ENCODE data around the gene DOLPP1. TPM values are rescaled to one million over a fixed set of nuclear protein-coding genes. Genes with fewer than 3 reads are reported as not detected.
A peak's percentile ranks its signal among the peaks of the same experiment; 100 is the strongest.

Gene DOLPP1
- total and polyA plus RNA-seq, 2 of the 8 experiments (the other 6 are each of a cell fraction or from before 2014, with no cell fraction given), result 36.0 to 45.3 TPM

GRCh38 chr9:129139233-129139992 is 58.5 kb downstream of the DOLPP1 start (continued):
- 0 out of 2 replicates have a peak, but pooled peaks have one; percentile 39 for TF ChIP-seq KDM5A (IDR thresholded peaks at IDR 0.05; ENCODE audit: low read length)
- peak in 2 of 3 experiments; percentile 80 to 84; a peak in 3 of 4 replicates for TF ChIP-seq CTCF (IDR thresholded peaks at IDR 0.05; ENCODE audit: control extremely low read depth in 1 of 3, insufficient read depth in 1 of 3, low read depth in 1 of 3, low read length in 3 of 3)
- TF ChIP-seq TAF7 (optimal IDR thresholded peaks at IDR 0.05; ENCODE audit: borderline replicate concordance, low read depth, low read length), result peak; percentile 38
- 0 out of 2 replicates have a peak, but pooled peaks have one; percentile 35 for TF ChIP-seq GABPA (IDR thresholded peaks at IDR 0.05; ENCODE audit: borderline replicate concordance, insufficient read depth, low read length)
- TF ChIP-seq SIN3A (conservative IDR thresholded peaks at IDR 0.05 in 1 of 2, IDR thresholded peaks at IDR 0.05 in 1 of 2; ENCODE audit: low read depth in 1 of 2, low read length in 2 of 2), result peak in 1 of 2 experiments; percentile 45; a peak in 1 of 4 replicates
- peak; percentile 59; the same call in 1 of the 2 replicates for TF ChIP-seq E2F6 (IDR thresholded peaks at IDR 0.05)
- peak; percentile 63; the same call in 1 of the 2 replicates for TF ChIP-seq POLR2AphosphoS5 (IDR thresholded peaks at IDR 0.05; ENCODE audit: low read depth, low read length)
- TF ChIP-seq SRF (IDR thresholded peaks at IDR 0.05; ENCODE audit: low read depth, low read length), result 0 out of 2 replicates have a peak, but pooled peaks have one; percentile 25
- peak; percentile 54; the same call in 1 of the 2 replicates for TF ChIP-seq SP1 (IDR thresholded peaks at IDR 0.05; ENCODE audit: low read depth, low read length)
- TF ChIP-seq BACH1 (IDR thresholded peaks at IDR 0.05; ENCODE audit: low read length), result no peak
- TF ChIP-seq RAD21 (IDR thresholded peaks at IDR 0.05 in 1 of 2, conservative IDR thresholded peaks at IDR 0.05 in 1 of 2; ENCODE audit: low read depth in 2 of 2, low read length in 2 of 2), result peak; percentile 94 to 96
- TF ChIP-seq NRF1 (IDR thresholded peaks at IDR 0.05; ENCODE audit: low read depth, low read length), result no peak
- TF ChIP-seq CTBP2 (IDR thresholded peaks at IDR 0.05; ENCODE audit: borderline replicate concordance, insufficient read depth, insufficient read length, low read length), result peak; percentile 20
- TF ChIP-seq YY1 (IDR thresholded peaks at IDR 0.05; ENCODE audit: low read depth, low read length), result no peak
- no peak for TF ChIP-seq CHD2 (IDR thresholded peaks at IDR 0.05; ENCODE audit: low read length)

Measured in H1 (cell line).